ENCODE measurements around the gene SIRT2. TPM values are rescaled to one million over a fixed set of nuclear protein-coding genes. Genes with fewer than 3 reads are reported as not detected.

SIRT2 gene
- total and polyA plus RNA-seq, 2 of the 13 experiments (the other 11 are each of a cell fraction or from before 2014, with no cell fraction given) = 22.3 to 26.1 TPM

DNA sequence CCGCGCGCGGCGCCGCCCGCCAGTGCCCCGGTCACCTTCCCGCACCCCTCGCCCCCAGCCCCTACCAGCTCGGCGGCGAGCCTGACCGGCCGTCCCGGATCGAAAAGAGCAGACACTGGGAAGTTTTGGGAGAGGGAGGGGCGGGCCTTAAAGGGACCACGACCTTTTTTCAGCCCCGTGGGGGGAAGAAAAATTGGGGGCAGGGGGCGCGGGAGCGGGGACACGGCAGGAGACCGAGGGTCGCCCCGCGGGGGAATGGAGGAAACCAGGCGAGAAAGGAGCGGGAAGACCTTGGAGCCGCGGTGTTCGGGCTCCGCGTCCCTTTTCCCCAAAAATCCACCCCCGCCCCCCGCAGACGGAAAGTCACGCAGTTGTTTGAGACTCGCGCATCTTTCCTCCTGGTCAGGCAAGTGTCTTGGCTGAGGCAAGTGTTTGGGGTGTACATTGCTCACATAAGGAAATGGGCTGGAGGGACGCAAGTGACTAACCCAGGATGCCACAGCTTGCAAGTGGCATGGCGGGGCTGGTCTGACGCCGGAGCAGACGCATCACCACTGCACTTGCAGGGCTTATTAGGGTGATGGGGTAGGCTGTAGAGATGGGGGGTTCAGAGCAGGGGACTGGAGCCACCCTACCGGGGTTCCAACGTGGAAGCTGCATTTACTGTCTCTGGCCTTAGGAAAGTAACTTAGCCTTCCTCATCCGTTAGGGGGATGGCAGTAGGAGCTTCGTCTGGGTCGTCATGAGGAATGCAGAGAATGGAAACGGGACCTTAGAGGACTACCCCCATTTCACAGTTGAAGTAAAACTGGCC is 47.0 kb downstream of the SIRT2 start (continued):
- TF ChIP-seq, protein P1, sequence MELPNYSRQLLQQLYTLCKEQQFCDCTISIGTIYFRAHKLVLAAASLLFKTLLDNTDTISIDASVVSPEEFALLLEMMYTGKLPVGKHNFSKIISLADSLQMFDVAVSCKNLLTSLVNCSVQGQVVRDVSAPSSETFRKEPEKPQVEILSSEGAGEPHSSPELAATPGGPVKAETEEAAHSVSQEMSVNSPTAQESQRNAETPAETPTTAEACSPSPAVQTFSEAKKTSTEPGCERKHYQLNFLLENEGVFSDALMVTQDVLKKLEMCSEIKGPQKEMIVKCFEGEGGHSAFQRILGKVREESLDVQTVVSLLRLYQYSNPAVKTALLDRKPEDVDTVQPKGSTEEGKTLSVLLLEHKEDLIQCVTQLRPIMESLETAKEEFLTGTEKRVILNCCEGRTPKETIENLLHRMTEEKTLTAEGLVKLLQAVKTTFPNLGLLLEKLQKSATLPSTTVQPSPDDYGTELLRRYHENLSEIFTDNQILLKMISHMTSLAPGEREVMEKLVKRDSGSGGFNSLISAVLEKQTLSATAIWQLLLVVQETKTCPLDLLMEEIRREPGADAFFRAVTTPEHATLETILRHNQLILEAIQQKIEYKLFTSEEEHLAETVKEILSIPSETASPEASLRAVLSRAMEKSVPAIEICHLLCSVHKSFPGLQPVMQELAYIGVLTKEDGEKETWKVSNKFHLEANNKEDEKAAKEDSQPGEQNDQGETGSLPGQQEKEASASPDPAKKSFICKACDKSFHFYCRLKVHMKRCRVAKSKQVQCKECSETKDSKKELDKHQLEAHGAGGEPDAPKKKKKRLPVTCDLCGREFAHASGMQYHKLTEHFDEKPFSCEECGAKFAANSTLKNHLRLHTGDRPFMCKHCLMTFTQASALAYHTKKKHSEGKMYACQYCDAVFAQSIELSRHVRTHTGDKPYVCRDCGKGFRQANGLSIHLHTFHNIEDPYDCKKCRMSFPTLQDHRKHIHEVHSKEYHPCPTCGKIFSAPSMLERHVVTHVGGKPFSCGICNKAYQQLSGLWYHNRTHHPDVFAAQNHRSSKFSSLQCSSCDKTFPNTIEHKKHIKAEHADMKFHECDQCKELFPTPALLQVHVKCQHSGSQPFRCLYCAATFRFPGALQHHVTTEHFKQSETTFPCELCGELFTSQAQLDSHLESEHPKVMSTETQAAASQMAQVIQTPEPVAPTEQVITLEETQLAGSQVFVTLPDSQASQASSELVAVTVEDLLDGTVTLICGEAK (IDR thresholded peaks at IDR 0.05) = no peak
- TF ChIP-seq, protein P1 (CRISPR knock-in tag; IDR thresholded peaks at IDR 0.05) = 0 out of 2 replicates have a peak, but pooled peaks have one; percentile 43
- TF ChIP-seq CBX5 (CRISPR knock-in tag; IDR thresholded peaks at IDR 0.05; ENCODE audit: borderline replicate concordance) = 0 out of 2 replicates have a peak, but pooled peaks have one; percentile 44
- peak; percentile 5; the same call in 1 of the 2 replicates for TF ChIP-seq SALL1 (CRISPR knock-in tag; IDR thresholded peaks at IDR 0.05)
- TF ChIP-seq ARNTL (CRISPR knock-in tag; IDR thresholded peaks at IDR 0.05) = 0 out of 2 replicates have a peak, but pooled peaks have one; percentile 48
- TF ChIP-seq ZNF543 (CRISPR knock-in tag; IDR thresholded peaks at IDR 0.05) = peak; percentile 5; the same call in 1 of the 2 replicates
- 0 out of 2 replicates have a peak, but pooled peaks have one; percentile 13 for TF ChIP-seq ZNF263 (CRISPR knock-in tag; IDR thresholded peaks at IDR 0.05)
- TF ChIP-seq, protein P2, sequence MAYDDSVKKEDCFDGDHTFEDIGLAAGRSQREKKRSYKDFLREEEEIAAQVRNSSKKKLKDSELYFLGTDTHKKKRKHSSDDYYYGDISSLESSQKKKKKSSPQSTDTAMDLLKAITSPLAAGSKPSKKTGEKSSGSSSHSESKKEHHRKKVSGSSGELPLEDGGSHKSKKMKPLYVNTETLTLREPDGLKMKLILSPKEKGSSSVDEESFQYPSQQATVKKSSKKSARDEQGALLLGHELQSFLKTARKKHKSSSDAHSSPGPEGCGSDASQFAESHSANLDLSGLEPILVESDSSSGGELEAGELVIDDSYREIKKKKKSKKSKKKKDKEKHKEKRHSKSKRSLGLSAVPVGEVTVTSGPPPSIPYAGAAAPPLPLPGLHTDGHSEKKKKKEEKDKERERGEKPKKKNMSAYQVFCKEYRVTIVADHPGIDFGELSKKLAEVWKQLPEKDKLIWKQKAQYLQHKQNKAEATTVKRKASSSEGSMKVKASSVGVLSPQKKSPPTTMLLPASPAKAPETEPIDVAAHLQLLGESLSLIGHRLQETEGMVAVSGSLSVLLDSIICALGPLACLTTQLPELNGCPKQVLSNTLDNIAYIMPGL (CRISPR knock-in tag; IDR thresholded peaks at IDR 0.05; ENCODE audit: borderline replicate concordance in 1 of 2, low read depth in 1 of 2) = peak in 1 of 2 experiments; percentile 49; a peak in 1 of 4 replicates
- TF ChIP-seq ZNF605 (CRISPR knock-in tag; IDR thresholded peaks at IDR 0.05) = 0 out of 2 replicates have a peak, but pooled peaks have one; percentile 16
- peak; percentile 46 for TF ChIP-seq YY1 (IDR thresholded peaks at IDR 0.05; ENCODE audit: insufficient read depth, insufficient replicate concordance, low read depth, low read length)
- TF ChIP-seq ZNF766 (CRISPR knock-in tag; IDR thresholded peaks at IDR 0.05; ENCODE audit: borderline replicate concordance) = 0 out of 2 replicates have a peak, but pooled peaks have one; percentile 43
- TF ChIP-seq KAT8 (CRISPR knock-in tag; IDR thresholded peaks at IDR 0.05) = 0 out of 2 replicates have a peak, but pooled peaks have one; percentile 9
- peak; percentile 31 for TF ChIP-seq TEAD3 (CRISPR knock-in tag; optimal IDR thresholded peaks at IDR 0.05; ENCODE audit: borderline replicate concordance)
- TF ChIP-seq SP1 (IDR thresholded peaks at IDR 0.05) = no peak
- TF ChIP-seq SP1 (CRISPR knock-in tag; IDR thresholded peaks at IDR 0.05) = no peak
- 0 out of 2 replicates have a peak, but pooled peaks have one; percentile 33 for TF ChIP-seq ZNF232 (CRISPR knock-in tag; IDR thresholded peaks at IDR 0.05; ENCODE audit: borderline replicate concordance)
- TF ChIP-seq ZC3H13 (CRISPR knock-in tag; IDR thresholded peaks at IDR 0.05) = no peak
- peak; percentile 31; the same call in 1 of the 2 replicates for TF ChIP-seq BRD4 (CRISPR knock-in tag; IDR thresholded peaks at IDR 0.05)
- 0 out of 2 replicates have a peak, but pooled peaks have one; percentile 42 for TF ChIP-seq ZNF256 (CRISPR knock-in tag; conservative IDR thresholded peaks at IDR 0.05)

All from HepG2 (cell line).